ENCODE data around the gene KCNN3.

GRCh38 chr1:154855186-154855851, 14.8 kb downstream of the KCNN3 start:
- no peak for TF ChIP-seq POLR2A (IDR thresholded peaks at IDR 0.05; ENCODE audit: low read length)
- no peak for TF ChIP-seq GATA1 (IDR thresholded peaks at IDR 0.05; ENCODE audit: low read depth, low read length)
